ENCODE results near the gene THSD7B. TPM values are rescaled to one million over a fixed set of nuclear protein-coding genes. Genes with fewer than 3 reads are reported as not detected.

Gene THSD7B
- total and polyA plus RNA-seq, 9 of the 15 experiments (the other 6 are each of a cell fraction or from before 2014, with no cell fraction given) = not detected

DNA sequence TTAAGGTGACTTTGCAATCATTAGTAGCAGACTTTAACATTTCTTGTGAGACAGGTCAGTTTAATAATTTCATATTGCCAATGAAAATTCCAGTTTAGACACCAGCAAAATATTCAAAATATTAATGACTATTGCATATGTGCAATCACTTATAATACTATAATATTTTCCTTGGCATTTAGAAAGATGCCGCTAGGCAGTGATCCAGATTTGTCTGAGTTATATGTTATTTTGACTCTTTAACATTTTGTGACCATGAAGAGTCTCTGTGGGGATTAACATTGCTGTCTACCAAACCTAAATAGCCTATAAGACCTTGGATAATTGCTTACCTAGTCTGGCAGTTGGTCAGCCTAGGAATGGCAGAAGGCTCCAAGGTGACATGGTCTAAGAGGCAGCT, 389.6 kb downstream of the THSD7B start:
- no peak for FAIRE-seq
- Histone ChIP-seq H2AFZ (ENCODE audit: low read depth, low read length) (no peak overlapping the region), H3K27ac (ENCODE audit: extremely low read depth, low read depth, low read length) (no peak overlapping the region), H3K9ac (ENCODE audit: insufficient read depth in 1 of 2, low read depth in 2 of 2, low read length in 2 of 2) (no peak overlapping the region), H4K20me1 (replicated peaks; ENCODE audit: control insufficient read depth, insufficient read depth, low read length) (no peaks in the 10 kb centered on the region), H3K9me1 (ENCODE audit: control insufficient read depth, insufficient read depth, low read length) (no peaks in the 10 kb centered on the region), H3K27me3 (ENCODE audit: control insufficient read depth in 2 of 2, insufficient read depth in 2 of 2, low read length in 2 of 2) (no peaks in the 10 kb centered on the region), H3K4me2 (ENCODE audit: insufficient read depth, low read length) (no peak overlapping the region), H3K4me1 (replicated peaks in 1 of 2; ENCODE audit: control insufficient read depth in 2 of 2, insufficient read depth in 2 of 2, low read length in 2 of 2) (no peaks in the 10 kb centered on the region), H3K79me2 (ENCODE audit: control insufficient read depth, insufficient read depth, low read length) (no peaks in the 10 kb centered on the region), H3K36me3 (ENCODE audit: control insufficient read depth, insufficient read depth, low read length) (no peaks in the 10 kb centered on the region), H3K9me3 (replicated peaks; ENCODE audit: control insufficient read depth, insufficient read depth, low read depth, low read length) (no peaks in the 10 kb centered on the region), H3K4me3 (no peak overlapping the region)
- BruUV-seq (replicated peaks) = no TSS peak
- ChIA-PET CTCF (ENCODE audit: low intra/inter-chr PET ratio) (no interaction called here), POLR2A (no interaction called here)
- TF ChIP-seq, protein P1, sequence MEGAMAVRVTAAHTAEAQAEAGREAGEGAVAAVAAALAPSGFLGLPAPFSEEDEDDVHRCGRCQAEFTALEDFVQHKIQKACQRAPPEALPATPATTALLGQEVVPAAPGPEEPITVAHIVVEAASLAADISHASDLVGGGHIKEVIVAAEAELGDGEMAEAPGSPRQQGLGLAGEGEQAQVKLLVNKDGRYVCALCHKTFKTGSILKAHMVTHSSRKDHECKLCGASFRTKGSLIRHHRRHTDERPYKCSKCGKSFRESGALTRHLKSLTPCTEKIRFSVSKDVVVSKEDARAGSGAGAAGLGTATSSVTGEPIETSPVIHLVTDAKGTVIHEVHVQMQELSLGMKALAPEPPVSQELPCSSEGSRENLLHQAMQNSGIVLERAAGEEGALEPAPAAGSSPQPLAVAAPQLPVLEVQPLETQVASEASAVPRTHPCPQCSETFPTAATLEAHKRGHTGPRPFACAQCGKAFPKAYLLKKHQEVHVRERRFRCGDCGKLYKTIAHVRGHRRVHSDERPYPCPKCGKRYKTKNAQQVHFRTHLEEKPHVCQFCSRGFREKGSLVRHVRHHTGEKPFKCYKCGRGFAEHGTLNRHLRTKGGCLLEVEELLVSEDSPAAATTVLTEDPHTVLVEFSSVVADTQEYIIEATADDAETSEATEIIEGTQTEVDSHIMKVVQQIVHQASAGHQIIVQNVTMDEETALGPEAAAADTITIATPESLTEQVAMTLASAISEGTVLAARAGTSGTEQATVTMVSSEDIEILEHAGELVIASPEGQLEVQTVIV (CRISPR knock-in tag; IDR thresholded peaks at IDR 0.05; ENCODE audit: borderline replicate concordance) = no peak
- no peak for TF ChIP-seq ZNF830 (CRISPR knock-in tag; IDR thresholded peaks at IDR 0.05)
- TF ChIP-seq, protein P2, sequence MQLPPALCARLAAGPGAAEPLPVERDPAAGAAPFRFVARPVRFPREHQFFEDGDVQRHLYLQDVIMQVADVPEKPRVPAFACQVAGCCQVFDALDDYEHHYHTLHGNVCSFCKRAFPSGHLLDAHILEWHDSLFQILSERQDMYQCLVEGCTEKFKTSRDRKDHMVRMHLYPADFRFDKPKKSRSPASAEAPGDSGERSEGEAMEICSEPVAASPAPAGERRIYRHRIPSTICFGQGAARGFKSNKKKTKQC (CRISPR knock-in tag; IDR thresholded peaks at IDR 0.05) = no peak
- DNase-seq (ENCODE audit: extremely low read depth in 1 of 4, low spot score in 3 of 4) = no peak
- in situ Hi-C loops (cut with MboI) = no loop called here
- no peak for ATAC-seq
- 0% methylated on average over 1 of the region's 1 CpG for WGBS (ENCODE audit: insufficient coverage, low coverage, missing lambda C conversion rate)
- intact Hi-C loops (cut with micrococcal nuclease) = no loop called here

Data from K562 (cell line).